HG02678 (cell line): Measurements from ENCODE around the gene MILR1.
"Not testable (repeated sequence)": the region's sequence is repeated elsewhere in the genome, so short reads cannot be mapped to it uniquely, and the experiment has no call there.

Source experiments
- ATAC-seq: cut with Tn5 transposase; IDR thresholded peaks from one replicate; pipeline ENCODE4 v1.9.1; 2021; ENCODE audit warnings: mild to moderate bottlenecking, moderate library complexity; ENCODE audit not compliant: unreplicated experiment

The MILR1 gene

GRCh38 chr17:64426596-64426995 is 22.3 kb upstream of the MILR1 start:
- no peak for ATAC-seq

- ATAC-seq: no peak
Measured at GRCh38 chr17:64428406-64428805, 20.5 kb upstream of the MILR1 start.

GRCh38 chr17:64430036-64430435 is 18.9 kb upstream of the MILR1 start:
- ATAC-seq: not testable (repeated sequence)

- no peak for ATAC-seq
Measured at GRCh38 chr17:64431534-64431933, 17.4 kb upstream of the MILR1 start.

- no peak for ATAC-seq
Measured at GRCh38 chr17:64437944-64438525, 10.9 kb upstream of the MILR1 start.

- not testable (repeated sequence) for ATAC-seq
Measured at GRCh38 chr17:64439521-64439920, 9.4 kb upstream of the MILR1 start.

- no peak for ATAC-seq
Measured at GRCh38 chr17:64439956-64440355, 9.0 kb upstream of the MILR1 start.

- ATAC-seq: no peak
Measured at GRCh38 chr17:64441772-64442540, 7.0 kb upstream of the MILR1 start.

GRCh38 chr17:64442541-64442971 is 6.4 kb upstream of the MILR1 start:
- no peak for ATAC-seq

- no peak for ATAC-seq
Measured at GRCh38 chr17:64443086-64443760, 5.7 kb upstream of the MILR1 start.

GRCh38 chr17:64447526-64447925 is 1.4 kb upstream of the MILR1 start:
- ATAC-seq: no peak

GRCh38 chr17:64449545-64449944 is 630 bp downstream of the MILR1 start:
- no peak for ATAC-seq

GRCh38 chr17:64455993-64456885 is 7.3 kb downstream of the MILR1 start:
- ATAC-seq: no peak

GRCh38 chr17:64457156-64457555 is 8.2 kb downstream of the MILR1 start:
- no peak for ATAC-seq

- ATAC-seq: no peak
Measured at GRCh38 chr17:64458756-64459155, 9.8 kb downstream of the MILR1 start.

- no peak for ATAC-seq
Measured at GRCh38 chr17:64459284-64459747, 10.4 kb downstream of the MILR1 start.

- not testable (repeated sequence) for ATAC-seq
Measured at GRCh38 chr17:64459818-64460217, 10.9 kb downstream of the MILR1 start.

GRCh38 chr17:64460955-64461354 is 12.0 kb downstream of the MILR1 start:
- ATAC-seq: no peak

- ATAC-seq: no peak
Measured at GRCh38 chr17:64461788-64462187, 12.9 kb downstream of the MILR1 start.

GRCh38 chr17:64466019-64466735 is 17.3 kb downstream of the MILR1 start:
- no peak for ATAC-seq
